Fibroblast of pulmonary artery (primary cell): Measurements from ENCODE around the gene HSF2BP.
A peak's percentile ranks its signal among the peaks of the same experiment; 100 is the strongest.

ENCODE experiments used
- DNase-seq: peaks from one replicate; pipeline ENCODE4 v3.0.0-alpha.2; 2010; ENCODE audit warnings: low read depth
- H3K4me3 ChIP-seq: replicated peaks from 2 replicates; pipeline ENCODE4 v1.5.1; 2011; ENCODE audit warnings: low read depth, mild to moderate bottlenecking, control low read depth, low read length, moderate library complexity
- CTCF ChIP-seq: IDR thresholded peaks from 2 replicates; pipeline ENCODE4 v1.5.1; 2011; ENCODE audit warnings: mild to moderate bottlenecking, control low read depth, low read length, inconsistent platforms; ENCODE audit errors: missing control alignments

Gene HSF2BP

GRCh38 chr21:43585514-43585913 is 73.8 kb downstream of the HSF2BP start:
- TF ChIP-seq CTCF, result no peak
- H3K4me3 ChIP-seq, result no peak overlapping the region
- peak; percentile 67 for DNase-seq

GRCh38 chr21:43581453-43581852 is 77.8 kb downstream of the HSF2BP start:
- no peak for DNase-seq
- no peak for TF ChIP-seq CTCF

GRCh38 chr21:43578677-43579303 is 80.5 kb downstream of the HSF2BP start:
- no peak for TF ChIP-seq CTCF
- H3K4me3 ChIP-seq, result no peak overlapping the region
- peak; percentile 91 for DNase-seq

More at GRCh38 chr21:43581453-43581852, 77.8 kb downstream of the HSF2BP start:
- H3K4me3 ChIP-seq, result no peak overlapping the region

GRCh38 chr21:43575473-43575844 is 83.8 kb downstream of the HSF2BP start:
- peak; percentile 26 for DNase-seq
- H3K4me3 ChIP-seq, result no peak overlapping the region
- TF ChIP-seq CTCF, result no peak

GRCh38 chr21:43574741-43575472 is 84.4 kb downstream of the HSF2BP start:
- no peak for TF ChIP-seq CTCF
- H3K4me3 ChIP-seq, result no peak overlapping the region
- no peak for DNase-seq

DNA sequence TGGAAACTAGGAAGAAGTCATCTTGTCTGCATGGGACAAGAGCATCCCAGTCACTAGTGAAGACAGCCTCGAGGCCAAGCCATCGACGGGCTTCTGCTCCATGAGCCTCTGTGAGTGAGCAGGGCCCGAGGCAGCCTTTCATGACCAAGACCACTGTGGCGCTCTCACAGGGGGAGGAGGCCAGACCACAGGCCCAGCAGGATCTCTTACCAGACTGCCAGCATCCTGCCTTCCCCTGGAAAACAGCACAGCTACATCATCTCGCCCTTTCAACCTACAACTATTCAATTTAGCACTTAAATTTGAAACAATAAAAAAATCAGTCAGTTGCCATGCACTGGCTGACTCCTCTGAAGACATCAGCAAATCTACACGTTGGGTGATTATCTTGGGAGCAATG is 85.4 kb downstream of the HSF2BP start:
- no peak for DNase-seq
- TF ChIP-seq CTCF, result no peak
- H3K4me3 ChIP-seq, result no peak overlapping the region

DNA sequence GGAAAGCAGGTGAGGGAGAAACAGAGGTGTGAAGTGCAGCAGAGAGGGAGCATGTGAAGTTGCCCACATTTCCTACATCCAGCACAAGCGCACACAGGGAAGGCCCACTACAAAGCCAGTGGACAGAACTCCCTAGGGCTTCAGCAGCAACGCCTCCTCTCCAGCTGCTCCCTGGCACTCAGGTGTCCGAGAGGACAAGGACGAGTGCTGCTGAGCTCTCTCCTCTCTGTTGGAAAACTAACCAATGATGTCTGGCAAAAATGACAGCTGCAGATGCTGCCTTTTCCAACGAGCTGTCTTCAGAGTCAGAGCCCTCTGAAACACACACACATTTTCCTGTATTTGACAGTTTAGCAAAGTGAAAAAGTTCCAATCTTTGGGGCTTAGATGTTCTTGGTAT is 86.8 kb downstream of the HSF2BP start:
- no peak for TF ChIP-seq CTCF
- no peak for DNase-seq

More for the DNA sequence above, 86.8 kb downstream of the HSF2BP start:
- H3K4me3 ChIP-seq, result no peak overlapping the region
